ENCODE results near the gene HDLBP.

HDLBP gene

DNA sequence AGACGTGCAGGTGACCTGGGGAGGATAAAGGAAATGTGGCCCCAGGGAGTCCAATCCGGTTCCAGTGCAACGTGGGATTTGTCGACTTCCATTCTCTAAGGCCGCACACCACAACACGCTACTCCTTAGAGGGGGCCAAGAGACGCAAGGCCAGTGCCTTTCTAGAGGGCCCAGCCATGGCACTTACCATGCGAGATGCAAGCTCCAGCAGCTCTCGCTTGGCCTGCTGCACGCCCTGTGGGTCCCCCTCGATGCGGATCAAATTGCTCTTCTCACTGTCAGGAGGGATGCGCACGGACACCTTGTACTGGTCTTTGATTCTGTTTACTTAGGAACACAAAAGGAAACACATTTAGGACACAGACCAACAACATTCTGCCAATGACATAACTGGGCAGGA lies 65.8 kb downstream of the HDLBP start:
- TF ChIP-seq GATA3 (IDR thresholded peaks at IDR 0.05; ENCODE audit: low read depth, low read length) (no peak), GATA2 (IDR thresholded peaks at IDR 0.05; ENCODE audit: low read depth, low read length) (no peak)

DNA sequence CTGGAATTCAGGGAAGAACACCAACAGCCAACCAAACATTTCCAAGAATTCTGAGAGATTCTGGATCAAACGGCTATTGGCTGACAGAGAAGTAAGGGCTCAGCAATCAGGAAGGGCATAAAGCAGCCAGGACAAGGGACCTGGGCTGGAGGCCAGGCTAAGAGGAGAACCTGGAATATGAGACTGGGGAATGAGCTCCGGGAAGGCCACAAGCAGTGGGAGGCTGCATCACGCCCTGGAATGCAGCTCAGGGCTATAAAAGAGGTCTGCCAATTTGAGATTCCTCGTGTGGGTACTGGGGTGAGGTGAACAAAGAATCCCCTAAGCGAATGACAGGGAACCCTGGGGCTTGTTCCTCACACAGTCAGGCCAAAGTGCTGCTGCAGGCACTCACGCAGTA lies 66.6 kb downstream of the HDLBP start:
- TF ChIP-seq GATA2 (IDR thresholded peaks at IDR 0.05; ENCODE audit: low read depth, low read length): no peak
- TF ChIP-seq GATA3 (IDR thresholded peaks at IDR 0.05; ENCODE audit: low read depth, low read length): no peak

DNA sequence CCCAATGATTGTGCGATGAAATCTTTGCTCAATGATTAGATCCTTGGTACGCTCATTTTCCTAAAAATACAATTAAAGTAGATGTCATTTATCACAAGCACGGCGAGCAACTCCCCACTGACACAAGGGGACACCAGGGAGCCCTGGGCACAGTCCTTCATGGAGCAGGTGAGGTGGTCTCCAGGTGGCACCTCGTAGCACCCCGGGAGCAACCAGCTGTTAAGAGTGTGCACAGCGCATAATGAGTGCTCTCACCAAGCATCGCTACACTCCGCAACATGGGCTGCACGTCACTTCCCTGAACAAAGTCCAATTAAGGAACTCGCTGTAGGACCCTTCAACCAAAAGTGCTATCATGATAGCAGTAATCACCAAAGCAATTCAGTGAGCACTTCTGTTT lies 67.2 kb downstream of the HDLBP start:
- TF ChIP-seq GATA3 (IDR thresholded peaks at IDR 0.05; ENCODE audit: low read depth, low read length): no peak
- no peak for TF ChIP-seq GATA2 (IDR thresholded peaks at IDR 0.05; ENCODE audit: low read depth, low read length)

DNA sequence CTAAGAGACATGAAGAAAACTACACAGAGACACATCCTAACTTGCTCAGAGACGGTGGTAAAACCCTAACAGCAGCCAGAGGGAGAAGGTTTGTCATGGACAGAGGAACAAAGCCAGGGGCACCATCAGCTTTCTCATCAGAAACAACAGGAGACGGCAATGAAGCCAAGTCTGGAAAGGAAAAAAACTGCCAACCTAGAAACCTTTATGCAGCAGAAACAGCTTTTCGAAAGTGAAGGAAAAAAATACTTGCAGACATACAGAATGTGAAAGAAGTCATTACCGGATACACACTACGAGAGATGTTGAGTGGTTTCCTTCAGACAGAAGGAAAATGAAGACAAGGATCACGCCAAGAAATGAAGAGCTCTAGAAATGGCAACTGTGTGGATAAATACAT lies 71.1 kb downstream of the HDLBP start:
- TF ChIP-seq GATA2 (IDR thresholded peaks at IDR 0.05; ENCODE audit: low read depth, low read length) (no peak), GATA3 (IDR thresholded peaks at IDR 0.05; ENCODE audit: low read depth, low read length) (no peak)

DNA sequence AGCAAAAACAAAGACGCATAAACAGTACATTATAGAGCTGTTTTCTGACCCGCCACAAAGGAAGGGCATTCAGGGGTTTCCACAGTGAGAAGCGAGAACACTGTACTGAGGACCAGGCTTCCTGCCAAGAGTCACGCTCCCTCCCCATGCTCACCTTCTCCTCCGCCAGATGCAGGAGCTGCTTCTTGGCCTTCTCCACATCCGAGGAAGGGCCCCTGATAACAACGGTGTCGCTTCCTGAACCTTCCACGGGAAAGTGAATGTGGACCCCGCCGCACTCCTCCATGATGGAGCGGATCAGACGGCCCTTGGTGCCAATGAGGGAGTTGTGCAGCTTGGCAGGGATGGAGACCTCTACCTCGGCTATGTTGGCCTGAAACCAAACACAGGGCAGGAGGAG lies 73.2 kb downstream of the HDLBP start:
- no peak for TF ChIP-seq GATA2 (IDR thresholded peaks at IDR 0.05; ENCODE audit: low read depth, low read length)
- TF ChIP-seq GATA3 (IDR thresholded peaks at IDR 0.05; ENCODE audit: low read depth, low read length): no peak

DNA sequence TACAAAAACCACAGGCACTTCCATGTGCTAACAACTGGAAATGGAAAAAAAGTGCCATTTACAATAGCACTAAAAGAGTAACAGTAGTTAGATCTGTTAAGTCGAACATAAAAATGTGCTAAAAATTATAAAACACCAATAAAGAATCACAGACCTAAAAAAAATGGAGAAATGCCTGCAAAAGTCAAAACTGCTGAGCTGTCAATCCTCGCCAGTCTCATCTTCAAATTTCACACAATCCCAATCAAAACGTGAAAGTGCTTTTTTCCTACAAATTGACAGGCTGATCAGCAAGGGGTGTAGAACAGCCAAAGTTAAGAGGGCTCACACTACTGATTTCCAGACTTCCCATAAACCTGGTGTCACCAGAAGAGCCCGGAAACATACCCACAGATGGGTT lies 73.8 kb downstream of the HDLBP start:
- TF ChIP-seq GATA3 (IDR thresholded peaks at IDR 0.05; ENCODE audit: low read depth, low read length): no peak
- TF ChIP-seq GATA2 (IDR thresholded peaks at IDR 0.05; ENCODE audit: low read depth, low read length): no peak

DNA sequence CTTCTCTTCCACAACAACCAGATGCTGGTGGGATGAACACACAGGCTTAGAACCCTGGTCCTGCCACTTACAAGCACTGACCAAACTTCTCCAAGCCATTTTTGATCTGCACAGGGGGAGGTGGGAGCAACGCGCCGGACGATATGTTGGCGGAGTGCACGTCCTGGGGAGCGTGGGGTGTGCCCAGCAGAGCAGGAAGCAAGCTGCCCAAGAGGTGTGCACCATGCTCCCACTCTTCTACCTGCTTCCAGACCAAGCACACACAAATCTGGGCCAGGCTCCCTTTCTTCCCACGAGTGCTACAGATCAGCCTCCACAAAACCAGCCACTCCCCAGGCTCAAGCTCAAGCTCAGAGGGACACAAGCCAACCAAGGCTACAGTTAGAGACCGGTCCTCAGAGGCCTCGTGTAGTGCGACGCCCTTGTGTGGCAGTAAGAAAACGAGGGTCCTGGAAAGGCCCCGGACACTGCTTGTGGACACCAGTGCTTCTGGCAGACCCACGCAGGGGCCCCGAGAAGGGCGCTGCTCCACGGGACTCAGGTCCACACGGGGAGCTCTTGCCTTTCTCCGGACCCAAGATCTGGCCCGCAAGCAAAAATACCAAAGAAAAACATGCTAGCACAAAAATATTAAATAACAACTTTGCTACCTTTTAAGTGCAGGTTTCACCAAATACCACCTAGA lies 75.0 kb downstream of the HDLBP start:
- TF ChIP-seq GATA2 (IDR thresholded peaks at IDR 0.05; ENCODE audit: low read depth, low read length): no peak
- no peak for TF ChIP-seq GATA3 (IDR thresholded peaks at IDR 0.05; ENCODE audit: low read depth, low read length)

DNA sequence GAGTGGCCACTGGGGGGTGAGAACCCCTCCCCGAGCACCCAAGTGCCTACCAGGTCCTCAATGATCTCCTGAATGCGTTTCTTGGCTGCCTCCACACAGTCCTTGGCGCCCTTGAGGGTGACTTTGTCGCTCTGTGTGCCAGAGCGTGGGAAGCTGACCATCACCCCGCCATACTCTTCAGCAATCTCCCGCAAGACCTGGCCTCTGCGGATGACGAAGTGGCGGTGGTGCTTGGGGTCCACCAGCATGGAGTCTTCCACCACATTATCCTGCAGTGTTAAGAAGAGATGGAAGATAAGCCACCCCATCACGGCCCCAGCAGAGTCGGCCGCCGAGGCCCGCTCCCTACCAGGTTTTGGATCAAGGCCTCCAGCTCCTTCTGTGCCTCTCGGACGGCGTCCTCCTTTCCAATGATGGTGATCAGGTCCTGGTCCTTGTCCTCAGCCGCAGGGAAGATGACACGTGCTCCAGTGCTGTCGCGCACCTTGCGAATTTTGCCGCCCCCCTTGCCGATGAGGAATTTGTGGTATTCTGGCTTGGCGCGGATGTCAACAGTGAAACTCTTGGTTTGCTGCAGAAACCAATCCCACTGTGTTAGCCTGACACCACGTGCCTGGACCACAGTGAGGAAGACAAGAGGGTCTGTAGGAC lies 75.8 kb downstream of the HDLBP start:
- TF ChIP-seq GATA3 (IDR thresholded peaks at IDR 0.05; ENCODE audit: low read depth, low read length) (no peak), GATA2 (IDR thresholded peaks at IDR 0.05; ENCODE audit: low read depth, low read length) (no peak)

DNA sequence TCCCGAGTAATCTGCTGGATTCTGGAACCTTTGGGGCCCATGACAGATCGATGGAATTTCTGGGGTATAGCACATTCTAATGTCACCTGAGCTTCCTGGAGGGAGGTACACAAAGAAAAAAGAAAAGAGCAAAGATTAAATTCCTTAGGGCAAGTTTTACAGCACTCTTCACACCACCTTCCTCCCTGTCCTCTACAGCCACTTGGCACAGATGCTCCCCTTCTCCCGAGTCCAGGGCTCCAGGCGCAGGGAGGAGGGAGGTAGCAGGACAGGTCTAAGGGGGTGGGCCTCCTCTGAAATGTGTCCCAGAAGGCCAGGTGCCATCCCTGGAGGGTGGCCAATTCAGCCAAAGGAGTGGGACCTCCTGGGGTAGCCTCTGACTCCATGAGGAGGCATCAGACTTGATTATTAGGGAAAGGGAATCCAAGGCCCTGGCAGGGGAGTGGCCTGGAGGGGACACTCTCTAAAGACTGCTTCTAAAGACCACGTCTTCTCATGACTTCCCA lies 76.7 kb downstream of the HDLBP start:
- TF ChIP-seq GATA3 (IDR thresholded peaks at IDR 0.05; ENCODE audit: low read depth, low read length) (no peak), GATA2 (IDR thresholded peaks at IDR 0.05; ENCODE audit: low read depth, low read length) (no peak)

DNA sequence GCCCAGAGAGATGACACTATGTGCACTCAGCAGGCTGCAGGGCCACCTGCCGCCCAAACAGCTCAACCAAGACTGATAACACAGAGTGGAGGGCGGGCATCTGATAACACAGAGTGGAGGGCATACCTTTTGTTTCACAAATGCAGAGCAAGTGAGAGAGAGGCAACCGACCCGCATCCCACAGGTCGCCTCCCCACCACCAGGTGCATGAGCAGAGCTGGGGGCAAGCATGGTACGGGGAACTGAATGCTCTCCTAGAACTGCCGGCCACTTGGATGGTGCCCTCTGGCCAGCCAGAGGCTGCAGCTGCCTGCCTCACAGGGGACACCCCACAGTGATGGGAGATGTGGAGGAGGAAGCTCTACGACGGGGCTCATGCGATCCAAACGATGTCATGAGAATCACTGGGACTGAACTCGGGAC lies 77.5 kb downstream of the HDLBP start:
- TF ChIP-seq GATA3 (IDR thresholded peaks at IDR 0.05; ENCODE audit: low read depth, low read length) (no peak), GATA2 (IDR thresholded peaks at IDR 0.05; ENCODE audit: low read depth, low read length) (no peak)

DNA sequence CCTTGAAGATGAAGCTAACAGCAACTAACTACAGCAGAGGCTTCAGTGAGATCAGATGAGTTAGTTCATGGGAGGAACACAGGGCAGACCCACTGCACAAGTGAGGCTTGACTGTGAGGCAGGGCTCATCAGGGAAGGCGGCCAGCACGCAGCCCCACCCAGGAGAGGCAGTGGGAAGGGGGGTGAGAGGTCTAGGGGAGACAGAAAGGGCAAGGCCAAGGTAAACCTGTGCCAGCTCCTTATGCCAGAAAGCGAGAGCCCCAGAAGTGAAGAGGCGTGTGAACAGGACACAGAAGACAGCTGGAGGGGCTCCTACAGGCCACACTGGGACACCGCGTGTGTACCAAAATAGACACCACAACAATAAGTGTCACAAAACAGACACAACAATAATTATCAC lies 78.4 kb downstream of the HDLBP start:
- TF ChIP-seq GATA3 (IDR thresholded peaks at IDR 0.05; ENCODE audit: low read depth, low read length) (no peak), GATA2 (IDR thresholded peaks at IDR 0.05; ENCODE audit: low read depth, low read length) (no peak)

DNA sequence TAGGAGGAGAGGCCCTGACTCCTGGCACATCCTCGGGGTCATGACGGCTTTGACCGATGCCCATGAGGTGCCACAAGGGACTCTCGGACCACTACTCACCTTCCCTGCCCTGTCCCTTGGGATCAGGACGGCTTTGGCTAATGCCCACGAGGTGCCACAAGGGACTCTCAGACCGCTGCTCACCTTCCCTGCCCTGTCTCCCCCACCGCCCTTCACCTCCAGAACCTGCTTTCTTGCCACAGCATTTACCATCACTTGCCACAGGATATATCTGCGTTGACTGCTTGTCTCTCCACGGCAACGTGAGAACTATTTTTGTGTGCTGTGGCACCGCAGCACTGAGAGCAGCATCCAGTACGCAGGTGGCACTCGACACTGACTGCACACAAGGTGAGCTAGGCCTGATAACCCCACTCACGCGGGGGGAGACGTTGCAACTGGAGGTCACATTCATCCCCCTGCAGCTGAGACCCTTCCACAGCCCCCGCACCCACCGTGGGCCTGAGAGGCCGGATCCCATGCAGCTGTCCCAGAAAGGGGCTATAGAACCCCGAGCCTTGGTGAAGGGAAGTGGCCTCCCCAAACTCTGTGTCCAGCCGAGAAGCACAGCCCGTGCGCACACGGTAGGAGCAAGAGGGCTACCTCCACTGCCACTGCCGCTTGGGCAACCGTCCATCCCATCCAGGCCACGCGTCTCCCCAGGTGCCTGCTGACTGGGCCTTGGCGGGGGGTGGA lies 79.4 kb downstream of the HDLBP start:
- no peak for TF ChIP-seq GATA3 (IDR thresholded peaks at IDR 0.05; ENCODE audit: low read depth, low read length)
- TF ChIP-seq GATA2 (IDR thresholded peaks at IDR 0.05; ENCODE audit: low read depth, low read length): no peak

DNA sequence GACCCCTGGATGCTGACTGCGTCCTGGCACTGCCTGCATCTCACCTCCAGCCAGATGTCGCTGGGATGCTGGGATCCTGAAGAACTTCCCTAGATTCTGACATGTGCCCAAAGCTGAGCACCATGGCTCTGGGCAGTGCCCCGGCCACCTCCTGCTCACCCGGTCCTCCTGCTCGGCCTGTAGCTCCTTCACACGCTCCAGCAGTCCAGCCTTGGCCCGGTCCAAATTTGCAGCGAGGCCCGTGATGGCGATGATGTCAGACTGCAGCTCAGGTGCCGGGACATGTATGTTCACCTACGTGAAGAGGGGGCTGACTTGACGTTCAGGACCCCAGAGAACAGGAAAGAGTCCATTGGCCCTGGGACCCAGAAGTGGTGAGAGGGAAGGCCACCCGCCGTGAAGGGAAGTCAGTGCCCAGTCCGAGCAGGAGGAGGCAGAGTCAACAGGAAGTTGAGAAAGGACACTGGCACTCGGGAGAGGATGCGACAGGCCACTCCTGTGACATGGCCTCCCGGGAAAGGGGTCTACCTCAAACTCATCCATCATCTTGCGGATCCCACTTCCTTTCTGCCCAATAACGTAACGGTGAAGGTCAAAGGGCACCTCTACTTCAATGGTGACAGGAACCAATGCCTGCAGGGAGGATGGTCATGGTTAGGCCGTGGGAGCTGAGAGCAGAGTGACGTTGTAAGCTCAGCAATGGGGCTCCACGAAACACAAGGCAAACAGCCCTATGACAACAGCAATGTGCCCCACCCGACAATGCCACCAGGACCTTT lies 80.3 kb downstream of the HDLBP start:
- no peak for TF ChIP-seq GATA2 (IDR thresholded peaks at IDR 0.05; ENCODE audit: low read depth, low read length)
- no peak for TF ChIP-seq GATA3 (IDR thresholded peaks at IDR 0.05; ENCODE audit: low read depth, low read length)

All from SH-SY5Y (cell line).